HG02678 (cell line): ENCODE results near the gene DERA.
"Not testable (repeated sequence)": the region's sequence is repeated elsewhere in the genome, so short reads cannot be mapped to it uniquely, and the experiment has no call there.

ENCODE experiments used
- ATAC-seq: cut with Tn5 transposase; IDR thresholded peaks from one replicate; pipeline ENCODE4 v1.9.1; 2021; ENCODE audit warnings: mild to moderate bottlenecking, moderate library complexity; ENCODE audit not compliant: unreplicated experiment

DERA gene

DNA sequence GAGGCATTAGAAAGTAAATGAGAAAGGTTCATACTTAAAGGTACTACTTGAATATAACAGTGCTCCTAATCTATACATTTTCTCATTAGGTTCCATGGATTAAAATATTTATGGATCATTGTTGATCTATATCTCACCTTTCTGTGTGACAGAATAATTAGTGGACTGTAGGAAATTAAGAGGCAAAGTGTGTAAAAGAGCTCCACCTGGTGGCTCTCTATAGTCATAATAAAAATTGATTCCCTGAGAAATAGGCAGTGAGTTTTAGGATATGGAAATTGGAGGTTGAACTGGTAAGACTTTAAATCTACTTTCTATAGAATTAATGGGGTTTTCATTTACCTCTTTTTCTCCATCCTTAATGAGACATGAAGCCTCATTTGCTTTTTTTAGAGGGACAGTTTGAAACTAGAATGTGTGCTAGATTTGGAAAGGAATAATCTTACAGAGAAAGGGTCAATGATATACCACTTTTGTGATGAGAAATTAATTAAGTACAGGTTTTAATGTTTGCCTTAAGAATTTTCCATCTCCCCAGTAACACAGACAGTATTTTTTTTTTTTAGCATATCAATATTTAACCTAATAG is 11.8 kb upstream of the DERA start:
- peak; percentile 76 for ATAC-seq

DNA sequence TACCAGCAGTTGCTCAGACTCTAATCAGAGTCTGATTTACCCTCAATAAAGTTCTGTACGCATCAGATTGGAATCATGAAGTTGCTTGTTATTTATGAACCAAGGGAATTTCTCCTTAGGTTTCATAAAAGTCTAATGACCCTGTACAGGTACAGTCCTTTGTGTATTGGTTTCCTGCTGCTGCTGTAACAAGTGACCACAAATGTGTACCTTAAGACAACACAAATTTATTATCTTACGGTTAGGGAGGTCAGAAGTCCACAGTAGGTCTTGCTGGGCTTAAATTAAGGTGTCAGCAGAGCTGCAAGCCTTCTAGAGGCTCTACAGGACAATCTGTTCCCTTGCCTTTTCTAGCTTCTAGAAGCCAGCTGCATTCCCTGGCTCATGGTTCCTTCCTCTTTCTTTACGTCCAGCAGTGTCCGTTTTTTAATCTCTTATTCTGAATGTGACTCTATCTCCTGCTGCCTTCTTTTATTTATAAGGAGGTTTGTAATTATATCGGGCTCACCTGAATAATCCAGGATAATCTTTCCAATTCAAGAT is 6.7 kb upstream of the DERA start:
- no peak for ATAC-seq

DNA sequence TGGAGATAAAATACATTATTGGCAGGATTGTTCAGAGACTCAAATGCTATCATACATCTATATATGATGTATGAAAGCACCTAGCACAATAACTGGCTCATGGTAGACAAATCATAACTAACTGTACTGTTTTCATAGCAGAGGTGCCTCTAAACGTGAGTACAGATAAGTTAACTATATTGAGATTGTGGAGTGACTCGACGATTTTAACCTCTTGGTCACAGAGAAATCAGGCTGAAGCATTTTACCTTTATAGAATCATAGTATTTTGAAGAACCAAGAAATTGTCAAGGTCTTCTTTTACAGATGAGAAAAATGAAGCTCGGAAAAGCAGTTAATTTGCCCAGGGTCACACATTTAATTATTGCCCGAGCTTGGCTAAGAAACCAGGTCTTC is 666 bp upstream of the DERA start:
- ATAC-seq: no peak

DNA sequence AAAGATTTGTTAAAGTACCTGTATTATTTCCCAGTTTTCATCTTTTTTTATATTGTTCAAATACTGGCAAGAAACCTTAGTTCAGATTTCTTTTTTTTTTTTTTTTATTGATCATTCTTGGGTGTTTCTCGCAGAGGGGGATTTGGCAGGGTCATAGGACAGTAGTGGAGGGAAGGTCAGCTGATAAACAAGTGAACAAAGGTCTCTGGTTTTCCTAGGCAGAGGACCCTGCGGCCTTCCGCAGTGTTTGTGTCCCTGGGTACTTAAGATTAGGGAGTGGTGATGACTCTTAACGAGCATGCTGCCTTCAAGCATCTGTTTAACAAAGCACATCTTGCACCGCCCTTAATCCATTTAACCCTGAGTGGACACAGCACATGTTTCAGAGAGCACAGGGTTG is 799 bp downstream of the DERA start:
- not testable (repeated sequence) for ATAC-seq

DNA sequence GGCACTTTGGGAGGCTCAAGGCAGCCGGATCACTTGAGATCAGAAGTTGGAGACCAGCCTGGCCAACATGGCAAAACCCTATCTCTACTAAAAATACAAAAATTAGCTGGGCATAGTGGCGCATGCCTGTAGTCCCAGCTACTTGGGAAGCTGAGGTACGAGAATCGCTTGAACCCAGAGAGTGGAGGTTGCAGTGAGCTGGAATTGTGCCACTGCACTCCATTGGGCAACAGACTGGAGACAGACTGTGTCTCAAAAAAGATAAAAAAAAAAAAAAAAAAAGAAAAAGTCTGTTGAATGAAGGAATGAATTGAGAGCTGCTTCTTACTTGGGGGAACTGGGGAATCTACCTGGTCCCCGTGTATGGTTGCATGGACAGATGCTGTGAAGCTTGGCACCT is 3.0 kb downstream of the DERA start:
- not testable (repeated sequence) for ATAC-seq

DNA sequence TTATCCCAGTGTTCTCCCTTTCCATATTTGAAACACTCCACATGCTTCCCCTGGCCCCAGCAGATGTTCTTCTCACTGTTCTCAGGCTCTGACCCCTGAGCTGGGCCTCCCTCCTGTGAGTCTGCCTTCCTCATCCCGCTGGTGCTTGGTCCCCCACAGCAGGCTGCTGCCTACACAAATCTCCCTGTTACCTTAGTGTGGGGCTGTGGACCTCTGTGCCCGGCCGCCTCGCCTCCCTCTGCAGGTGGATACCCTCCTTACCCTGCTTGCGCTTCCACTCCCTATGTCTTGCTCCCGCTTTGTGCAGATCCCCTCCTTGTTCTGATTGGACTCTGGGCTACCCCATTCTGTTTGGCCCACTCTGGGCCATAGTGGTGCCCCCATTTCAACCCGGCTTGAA is 6.9 kb downstream of the DERA start:
- ATAC-seq: no peak

DNA sequence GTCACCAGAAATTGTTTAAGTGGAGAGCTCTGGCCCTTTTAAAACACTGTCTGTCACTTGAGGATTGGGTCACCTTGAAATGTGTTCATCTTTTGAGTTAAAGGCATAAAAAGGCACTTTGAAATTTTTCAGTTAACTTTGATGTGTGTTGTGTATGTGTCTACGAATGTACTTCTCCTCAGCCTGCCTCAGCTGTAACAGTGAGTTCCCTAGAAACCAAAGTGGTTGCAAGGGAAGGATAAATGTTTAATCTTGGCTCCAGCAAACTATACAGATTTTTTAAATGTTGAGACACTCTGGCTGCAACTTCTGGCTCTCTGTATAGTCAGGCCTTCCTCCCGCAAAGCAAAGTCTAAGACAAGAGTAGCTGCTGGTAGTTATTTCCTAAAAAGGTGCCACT is 8.3 kb downstream of the DERA start:
- no peak for ATAC-seq

DNA sequence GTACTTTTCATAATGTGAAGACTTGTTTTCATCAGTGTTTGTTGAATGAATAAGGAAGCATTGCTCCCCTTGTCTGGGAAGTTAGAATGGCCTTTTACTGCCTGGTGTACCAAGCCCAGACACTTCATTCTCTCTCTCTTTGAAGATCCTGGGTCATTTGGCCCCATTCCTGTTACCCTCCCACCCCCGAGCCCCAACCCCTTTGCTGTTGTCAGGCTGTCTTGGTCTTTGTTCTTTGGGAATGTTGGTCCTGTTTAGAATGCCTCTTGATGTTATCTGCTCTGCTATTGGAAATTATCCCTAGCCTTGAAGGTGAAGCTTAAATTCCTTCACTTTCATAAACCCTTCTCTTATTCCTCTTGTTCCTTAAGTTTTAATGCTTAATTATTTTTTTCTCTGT is 13.8 kb downstream of the DERA start:
- ATAC-seq: no peak

DNA sequence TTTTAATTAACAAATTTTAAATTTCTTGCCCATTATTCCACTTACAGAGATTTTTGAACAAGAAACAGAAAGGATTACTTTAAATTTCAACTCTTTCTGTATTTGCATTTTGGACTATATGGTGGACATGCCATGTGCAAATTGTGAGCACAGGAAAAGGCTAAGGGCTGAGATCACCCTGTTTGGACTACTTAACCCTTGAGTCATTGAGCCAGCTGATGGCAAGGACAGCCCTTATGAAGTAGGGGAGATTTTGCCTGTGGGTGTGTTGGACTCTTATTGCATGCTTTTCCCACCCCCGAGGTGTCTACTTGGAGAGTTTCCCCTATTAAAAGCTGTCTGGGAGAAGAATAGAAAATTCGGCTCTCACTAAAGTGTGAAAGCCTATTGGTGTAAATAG is 17.2 kb downstream of the DERA start:
- no peak for ATAC-seq

DNA sequence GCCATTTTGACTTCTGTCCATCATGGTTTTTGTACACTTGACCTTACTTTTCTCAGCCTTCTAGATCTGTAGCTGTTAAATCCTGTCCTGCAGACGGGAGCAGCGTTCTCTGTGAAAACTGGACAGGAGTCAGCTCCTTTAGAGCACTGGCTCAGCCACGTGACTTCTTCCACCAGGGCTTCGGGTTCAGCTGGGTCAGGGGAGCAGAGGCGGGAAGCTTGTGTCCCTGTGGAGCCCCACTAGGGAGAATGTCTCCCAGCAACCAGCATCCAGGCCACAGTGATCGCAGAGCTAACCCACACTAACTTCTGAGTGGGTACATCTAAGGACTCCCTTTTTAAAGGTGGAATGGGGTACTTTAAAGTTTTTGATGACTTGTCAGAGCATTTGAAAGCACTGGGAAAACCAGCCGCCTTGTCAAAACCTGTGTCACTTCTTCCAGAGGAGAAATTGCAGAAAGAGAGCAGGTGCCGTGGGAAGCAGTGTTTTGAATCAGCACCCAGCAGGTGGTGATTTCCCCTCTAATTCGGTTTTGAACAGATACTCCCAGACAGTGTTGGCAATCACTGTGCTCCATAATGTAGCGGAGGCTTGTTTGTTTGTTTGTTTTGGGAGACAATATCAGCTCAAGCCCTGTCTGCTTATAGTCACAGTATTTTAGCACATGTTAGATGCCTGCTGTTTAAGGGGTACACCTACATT is 17.9 kb downstream of the DERA start:
- no peak for ATAC-seq

DNA sequence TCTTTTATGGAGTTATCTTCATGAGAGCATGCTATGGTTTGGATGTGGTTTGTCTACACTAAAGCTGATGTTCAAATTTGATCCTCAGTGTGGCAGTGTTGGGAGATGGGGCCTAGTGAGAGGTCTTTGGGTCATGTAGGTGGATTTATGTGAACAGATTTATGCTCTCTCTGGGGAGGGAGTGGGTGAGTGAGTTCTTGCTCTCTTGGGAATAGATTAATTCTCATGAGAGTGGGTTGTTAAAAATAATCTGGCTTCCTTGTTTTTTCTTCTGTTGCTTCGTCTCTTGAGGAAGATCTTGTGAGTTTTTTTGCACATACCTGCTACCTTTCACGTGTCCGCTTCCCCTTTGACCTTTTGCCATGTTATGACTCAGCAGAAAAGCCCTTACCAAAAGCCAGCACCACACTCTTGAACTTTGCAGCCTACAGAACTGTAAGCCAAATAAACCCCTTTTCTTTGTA is 20.5 kb downstream of the DERA start:
- peak; percentile 62 for ATAC-seq

DNA sequence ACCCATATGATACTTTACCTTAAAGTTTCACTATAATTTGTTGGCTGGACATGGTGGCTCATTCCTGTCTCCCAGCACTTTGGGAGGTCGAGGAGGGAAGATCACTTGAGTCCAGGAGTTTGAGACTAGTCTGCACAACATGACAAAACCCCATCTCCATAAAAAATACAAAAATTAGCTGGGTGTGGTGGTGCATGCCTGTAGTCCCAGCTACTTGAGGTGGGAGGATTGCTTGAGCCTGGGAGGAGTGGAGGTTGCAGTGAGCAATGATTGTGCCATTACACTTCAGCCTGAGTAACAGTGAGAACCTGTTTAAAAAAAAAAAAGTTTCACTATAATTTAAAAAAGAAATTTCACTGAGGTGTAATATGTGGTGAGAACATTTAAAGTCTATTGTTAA is 21.2 kb downstream of the DERA start:
- no peak for ATAC-seq

DNA sequence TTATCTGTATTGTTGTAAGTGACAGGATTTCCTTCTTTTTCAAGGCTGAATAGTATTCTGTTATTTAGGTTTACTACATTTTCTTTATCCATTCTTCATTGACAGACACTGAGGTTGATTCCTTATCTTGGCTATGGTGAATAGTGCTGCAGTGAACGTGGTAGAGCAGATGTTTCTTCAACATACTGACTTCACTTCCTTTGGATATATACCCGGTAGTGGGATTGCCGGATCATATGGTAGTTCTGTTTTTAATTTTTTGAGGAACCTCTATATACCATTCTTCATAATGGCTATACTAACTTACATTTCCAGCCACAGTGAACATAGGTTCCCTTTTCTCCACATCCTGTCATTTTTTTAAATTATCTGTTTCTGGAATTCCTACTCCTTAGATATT is 21.8 kb downstream of the DERA start:
- ATAC-seq: no peak

DNA sequence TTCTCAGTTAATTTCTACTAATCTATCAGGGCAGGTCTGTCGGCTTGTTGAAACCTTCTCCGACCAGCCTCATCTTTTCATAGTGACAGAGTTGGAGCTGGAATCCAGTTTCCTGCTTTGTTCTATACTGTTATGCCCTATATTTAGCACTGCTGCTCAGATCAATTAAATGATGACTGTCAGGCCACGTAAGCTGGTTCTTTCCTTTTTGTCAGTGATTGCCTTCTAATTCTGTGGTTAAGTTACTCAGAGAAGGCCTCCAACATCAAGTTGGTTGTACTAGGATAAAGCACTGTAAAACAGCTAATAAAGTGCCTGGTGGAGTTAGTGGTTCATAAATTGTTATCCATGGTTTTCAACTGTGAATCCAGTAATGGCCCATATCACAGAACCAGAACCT is 22.6 kb downstream of the DERA start:
- ATAC-seq: no peak

DNA sequence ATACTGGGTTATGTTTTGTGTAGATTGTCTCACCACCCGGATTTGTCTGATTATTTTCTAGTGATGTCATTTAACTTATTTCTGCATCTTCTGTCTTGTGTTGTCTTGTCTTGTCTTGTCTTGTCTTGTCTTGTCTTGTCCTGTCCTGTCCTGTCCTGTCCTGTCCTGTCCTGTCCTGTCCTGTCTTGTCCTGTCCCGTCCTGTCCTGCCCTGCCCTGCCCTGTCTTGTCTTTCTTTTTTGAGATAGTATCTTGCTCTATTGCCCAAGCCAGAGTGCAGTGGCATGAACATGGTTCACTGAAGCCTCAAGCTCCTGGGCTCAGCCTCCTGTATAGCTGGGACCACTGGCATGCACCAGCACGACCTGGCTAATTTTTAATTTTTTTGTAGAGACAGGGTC is 25.6 kb downstream of the DERA start:
- ATAC-seq: no peak

DNA sequence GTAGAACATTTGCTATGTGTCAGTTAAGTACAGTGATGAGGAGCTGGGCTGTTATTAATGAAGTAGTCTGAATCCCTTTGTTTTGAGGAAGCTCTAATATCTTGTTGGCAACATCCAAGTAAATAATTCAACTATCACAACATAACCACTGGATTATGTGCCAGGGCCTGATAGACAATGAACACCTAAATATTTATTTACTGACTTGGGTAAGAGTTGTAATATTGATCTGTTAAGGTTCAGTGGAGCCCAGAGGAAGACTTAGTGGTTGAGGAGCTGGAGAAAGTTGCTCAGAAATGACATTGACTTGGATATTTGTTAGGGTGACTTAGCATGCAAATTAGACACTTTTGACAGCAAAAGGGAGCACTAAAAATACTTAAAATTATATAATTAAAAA is 26.8 kb downstream of the DERA start:
- ATAC-seq: no peak

DNA sequence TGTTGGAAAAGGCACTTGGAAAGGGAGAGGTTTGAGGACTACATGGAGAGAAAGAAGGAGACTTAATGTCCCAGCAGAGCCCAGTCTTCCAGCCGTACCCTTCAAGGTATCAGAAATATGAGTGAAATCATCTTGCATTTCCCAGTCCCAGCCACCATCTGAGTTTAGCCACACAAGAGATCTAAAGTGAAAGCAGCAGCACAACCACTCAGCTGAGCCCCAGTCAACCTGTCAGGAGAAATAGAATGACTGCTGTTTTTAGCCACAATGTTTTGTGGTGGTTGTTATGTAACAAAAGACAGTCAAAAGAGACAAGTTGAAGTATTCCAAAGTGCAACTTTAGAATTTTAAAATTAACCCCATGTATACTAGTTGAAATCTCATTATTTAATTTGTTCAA is 28.0 kb downstream of the DERA start:
- no peak for ATAC-seq

DNA sequence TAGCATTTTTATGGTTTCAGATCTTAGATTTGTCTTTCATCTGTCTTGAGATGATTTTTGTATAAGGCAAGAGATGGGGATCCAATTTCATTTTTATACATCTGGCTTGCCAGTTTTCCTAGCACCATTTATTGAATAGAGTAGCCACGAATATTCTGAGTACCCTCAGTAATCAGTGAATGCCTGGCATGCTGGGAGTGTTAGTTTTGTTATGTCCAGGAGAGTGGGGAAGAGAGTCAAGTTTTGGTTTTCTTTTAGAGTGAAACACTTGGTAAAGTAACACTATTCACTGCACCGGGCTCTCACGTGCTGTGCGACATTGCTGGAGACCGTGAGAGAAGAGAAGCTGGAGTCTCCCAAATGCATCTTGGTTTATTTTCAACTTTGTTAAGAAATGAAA is 31.3 kb downstream of the DERA start:
- no peak for ATAC-seq

DNA sequence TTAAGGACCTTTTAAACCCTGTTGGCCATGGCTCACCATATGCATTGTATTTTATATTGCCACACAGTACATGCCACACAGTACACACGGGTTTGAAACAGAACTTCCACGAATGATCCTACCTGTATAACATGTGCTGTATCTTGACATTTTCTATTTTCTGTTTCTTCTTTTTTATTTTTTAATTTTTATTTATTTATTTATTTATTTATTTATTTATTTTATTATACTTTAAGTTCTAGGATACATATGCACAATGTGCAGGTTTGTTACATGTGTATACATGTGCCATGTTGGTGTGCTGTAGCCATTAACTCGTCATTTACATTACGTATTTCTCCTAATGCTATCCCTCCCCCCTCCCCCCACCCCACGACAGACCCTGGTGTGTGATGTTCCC is 32.4 kb downstream of the DERA start:
- not testable (repeated sequence) for ATAC-seq

DNA sequence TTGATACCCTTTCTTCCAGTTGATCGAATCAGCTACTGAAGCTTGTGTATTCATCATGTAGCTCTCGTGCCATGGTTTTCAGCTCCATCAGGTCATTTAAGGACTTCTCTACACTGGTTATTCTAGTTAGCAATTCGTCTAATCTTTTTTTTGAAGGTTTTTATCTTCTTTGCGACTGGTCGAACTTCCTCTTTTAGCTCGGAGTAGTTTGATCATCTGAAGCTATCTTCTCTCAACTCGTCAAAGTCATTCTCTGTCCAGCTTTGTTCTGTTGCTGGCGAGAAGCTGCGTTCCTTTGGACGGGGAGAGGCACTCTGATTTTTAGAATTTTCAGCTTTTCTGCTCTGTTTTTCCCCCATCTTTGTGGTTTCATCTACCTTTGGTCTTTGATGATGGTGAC is 37.3 kb downstream of the DERA start:
- ATAC-seq: not testable (repeated sequence)

DNA sequence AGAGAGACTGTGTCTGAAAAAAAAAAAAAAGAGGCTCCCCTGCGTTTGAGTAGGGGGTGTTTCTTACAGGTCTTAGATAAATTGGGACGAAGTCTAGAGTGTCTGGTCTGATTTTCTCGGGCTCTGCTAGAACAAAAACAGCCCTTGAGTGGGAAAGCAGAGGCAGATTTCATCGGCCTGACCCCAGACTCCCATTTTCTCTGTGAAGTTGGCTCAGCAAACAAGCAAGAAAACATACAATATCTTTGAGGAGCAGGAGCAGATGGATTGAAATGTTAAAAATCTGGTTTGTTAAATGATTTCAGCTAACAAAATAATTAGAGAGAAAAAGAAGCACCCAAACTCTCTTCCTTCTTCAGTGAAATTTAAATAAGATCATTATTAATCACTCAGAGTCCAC is 44.1 kb downstream of the DERA start:
- no peak for ATAC-seq

DNA sequence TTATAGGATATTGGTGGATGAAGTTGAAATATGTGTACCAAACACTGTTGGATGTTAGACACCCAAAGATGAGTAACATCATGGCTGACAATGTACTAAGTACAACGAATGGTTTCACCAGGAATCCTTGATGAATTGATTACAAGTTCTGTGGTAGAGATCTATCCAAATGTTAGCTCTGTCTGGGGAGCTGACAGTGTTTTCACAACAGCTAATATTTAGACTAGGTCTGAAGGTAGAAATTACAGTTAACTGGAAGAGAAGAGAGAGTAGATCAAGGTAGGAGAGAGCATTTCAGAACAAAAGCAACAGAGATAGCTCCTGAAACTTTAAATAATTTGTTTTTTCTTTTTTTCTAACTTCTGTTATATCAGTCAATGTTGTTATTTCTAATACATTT is 44.9 kb downstream of the DERA start:
- ATAC-seq: no peak
